Measurements from ENCODE around the gene CLTCL1.
A peak's percentile ranks its signal among the peaks of the same experiment; 100 is the strongest.

The CLTCL1 gene

GRCh38 chr22:19195796-19196731 lies 95.5 kb downstream of the CLTCL1 start:
- no peak for DNase-seq (ENCODE audit: low read depth)

DNA sequence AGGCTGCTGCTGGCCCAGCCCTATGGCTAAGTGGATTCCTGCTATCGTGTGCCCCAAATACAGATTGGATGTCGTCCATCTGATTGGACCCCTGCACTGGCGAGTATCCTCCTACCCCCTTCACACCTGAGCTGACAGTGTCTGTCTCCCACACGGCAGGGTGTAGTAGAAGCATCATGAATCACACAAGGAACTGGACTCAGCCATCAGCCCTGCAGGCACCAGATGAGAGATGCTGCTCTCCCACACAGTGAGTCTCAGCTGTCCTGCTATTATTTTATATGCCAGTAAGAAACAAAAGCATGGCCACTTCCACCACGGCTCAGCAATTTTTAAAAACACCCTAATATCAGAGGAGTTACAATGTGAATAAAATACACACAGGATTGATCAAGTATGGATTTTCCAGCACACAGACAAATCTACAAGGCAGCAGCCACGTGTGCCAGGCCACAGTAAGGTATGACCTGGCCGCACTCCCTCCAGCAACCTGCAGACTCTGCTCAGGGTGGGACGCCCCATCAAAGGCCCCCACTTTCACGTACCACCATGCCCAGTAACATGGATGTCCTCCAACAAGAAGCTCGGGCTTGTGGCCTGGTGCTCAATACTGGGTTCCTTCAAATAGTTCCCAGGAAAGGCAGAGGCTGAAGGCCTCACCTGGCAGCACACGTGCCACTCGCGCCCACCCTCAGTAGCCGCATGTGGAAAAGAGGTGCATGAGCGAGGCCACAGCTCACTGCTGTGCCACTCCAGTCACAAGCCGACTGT lies 96.6 kb downstream of the CLTCL1 start:
- no peak for DNase-seq (ENCODE audit: low read depth)

- no peak for DNase-seq (ENCODE audit: low read depth)
Measured at GRCh38 chr22:19193879-19194278, 97.6 kb downstream of the CLTCL1 start.

DNA sequence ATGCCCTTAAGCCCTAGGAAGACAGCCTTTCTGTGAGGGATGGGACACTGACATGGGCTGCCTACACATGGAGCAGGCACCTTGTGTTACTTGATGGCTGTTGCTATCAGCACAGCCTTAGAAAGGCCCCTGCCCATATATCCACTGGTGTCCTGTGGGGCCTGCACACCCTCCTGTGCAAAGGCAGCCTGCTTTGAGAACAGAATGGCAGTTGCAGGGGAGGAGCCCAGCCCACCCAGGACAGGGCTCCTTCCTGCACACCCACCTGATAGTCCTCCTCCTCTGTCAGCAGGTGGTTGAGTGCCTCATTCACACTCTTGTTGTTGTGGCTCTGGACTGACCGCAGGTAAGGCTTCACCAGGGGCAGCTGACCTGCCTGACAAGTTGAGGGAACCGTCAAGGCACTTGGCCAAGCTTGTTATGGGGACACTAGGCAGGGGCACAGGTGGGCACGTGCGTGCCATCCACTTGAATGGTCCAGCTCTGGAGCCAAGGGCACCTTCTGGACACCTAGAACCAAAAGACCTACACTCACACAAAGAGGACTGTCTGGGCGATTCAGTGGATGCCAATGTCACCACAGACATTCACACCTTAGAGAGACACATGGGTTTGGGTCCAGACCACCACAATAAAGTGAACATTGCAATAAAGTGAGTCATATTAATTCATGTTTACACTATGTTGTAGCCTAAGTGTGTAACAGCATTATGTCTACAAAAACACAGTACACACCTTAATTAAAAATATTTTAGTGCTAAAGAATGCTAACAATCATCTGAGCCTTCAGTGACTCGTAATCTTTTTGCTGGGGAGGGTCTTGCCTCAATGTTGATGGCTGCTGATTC lies 103.6 kb downstream of the CLTCL1 start:
- DNase-seq (ENCODE audit: low read depth) = no peak

- DNase-seq (ENCODE audit: low read depth) = no peak
Measured at GRCh38 chr22:19184276-19184997, 107.1 kb downstream of the CLTCL1 start.

DNA sequence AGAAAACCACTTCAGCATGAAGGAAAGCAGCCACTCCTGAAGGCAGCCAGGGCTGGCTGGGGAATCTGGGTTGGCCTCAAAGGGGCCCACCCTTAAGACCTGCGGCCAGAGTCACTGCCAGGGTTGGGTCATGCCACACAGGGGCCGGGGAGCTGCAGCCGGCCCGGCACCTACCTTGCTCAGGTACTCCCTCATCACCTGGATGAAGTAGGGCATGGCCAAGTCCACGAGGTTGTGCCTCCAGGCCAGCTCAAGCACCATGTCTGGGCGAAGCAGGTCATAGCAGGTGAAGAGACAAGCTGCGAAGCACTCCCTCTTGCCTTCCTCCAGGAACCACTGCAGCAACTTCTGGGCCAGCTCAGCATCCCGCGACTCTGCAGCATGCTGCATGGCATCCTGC lies 108.3 kb downstream of the CLTCL1 start:
- DNase-seq (ENCODE audit: low read depth) = no peak

GRCh38 chr22:19182472-19183157 lies 108.9 kb downstream of the CLTCL1 start:
- no peak for DNase-seq (ENCODE audit: low read depth)

GRCh38 chr22:19181786-19182471 lies 109.6 kb downstream of the CLTCL1 start:
- no peak for DNase-seq (ENCODE audit: low read depth)

DNA sequence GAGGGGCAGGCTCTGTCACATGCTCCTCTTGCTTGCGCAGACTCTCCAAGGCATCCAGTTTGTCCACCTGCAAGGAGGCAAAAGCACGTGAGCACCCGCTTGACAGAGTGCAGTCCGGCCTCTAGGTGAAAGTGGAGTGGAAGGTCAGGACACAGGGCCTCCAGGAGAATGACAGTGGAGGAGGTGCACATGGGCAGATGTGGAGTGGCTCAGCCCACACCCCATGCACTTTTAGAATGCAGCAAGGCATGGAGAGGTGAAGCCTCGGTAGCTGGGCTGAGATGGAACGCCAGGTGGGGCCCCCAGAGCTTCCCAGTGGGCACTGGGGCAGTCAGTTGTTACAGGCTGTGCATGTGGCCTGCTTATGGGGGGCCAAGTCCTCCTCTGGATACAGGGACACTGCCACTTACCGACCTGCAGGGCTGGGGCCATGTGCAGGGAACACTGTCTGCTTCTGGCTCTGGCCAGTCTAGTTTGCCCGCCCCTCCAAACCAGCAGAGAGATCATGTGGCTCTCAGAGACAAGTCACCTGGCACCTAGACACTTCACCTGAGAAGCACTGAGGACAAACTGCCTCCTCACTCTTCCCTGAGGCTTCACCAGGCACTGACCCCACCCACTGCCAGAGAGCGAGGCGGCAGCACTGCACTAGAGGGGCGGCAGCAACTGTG lies 110.6 kb downstream of the CLTCL1 start:
- DNase-seq (ENCODE audit: low read depth) = no peak

DNA sequence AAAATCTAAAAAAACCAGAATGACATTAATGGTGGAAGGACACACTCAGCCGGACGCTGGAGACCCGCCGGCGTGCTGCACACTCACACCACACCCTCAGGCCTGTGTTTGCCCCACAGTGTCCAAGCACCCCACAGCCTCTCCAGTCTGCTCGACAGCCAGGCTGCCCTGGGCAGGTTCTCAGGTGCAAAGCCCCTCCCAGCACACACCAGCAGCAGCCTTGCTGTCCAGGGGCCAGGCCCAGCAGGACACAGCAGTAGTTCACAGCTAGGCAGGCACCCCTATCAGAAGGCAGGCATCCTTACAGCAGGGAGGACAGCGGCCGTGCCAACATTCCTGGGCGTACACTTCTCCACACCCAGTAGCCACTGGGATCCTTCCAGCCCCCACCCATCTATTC lies 111.3 kb downstream of the CLTCL1 start:
- DNase-seq (ENCODE audit: low read depth) = no peak

DNA sequence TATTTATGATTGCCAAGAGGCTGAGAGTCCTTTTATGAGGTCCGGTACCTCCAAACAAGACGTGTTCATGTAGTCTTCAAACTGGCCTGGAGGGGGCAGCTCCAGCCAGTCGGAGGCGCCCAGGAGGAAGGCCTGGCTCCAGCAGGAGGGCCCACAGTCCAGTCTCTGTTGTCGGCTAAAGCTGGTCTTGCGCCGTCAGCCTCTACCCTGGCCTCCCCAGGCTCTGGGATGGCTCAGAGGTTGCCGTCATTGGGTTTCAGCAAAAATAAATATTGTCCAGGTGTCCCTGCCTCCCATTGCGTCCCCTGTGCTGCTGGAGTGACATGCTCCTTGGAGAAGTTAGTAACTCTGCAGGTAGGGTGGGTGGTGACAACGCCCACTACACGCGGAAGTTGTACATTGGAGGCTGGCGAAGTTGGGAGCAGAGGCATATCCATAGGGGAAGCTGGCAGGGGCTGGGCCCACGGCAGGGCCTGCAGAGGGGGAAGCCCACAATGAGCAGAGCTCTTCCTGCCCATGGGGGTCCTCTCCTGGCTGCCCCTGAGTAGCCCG lies 111.9 kb downstream of the CLTCL1 start:
- no peak for DNase-seq (ENCODE audit: low read depth)

DNA sequence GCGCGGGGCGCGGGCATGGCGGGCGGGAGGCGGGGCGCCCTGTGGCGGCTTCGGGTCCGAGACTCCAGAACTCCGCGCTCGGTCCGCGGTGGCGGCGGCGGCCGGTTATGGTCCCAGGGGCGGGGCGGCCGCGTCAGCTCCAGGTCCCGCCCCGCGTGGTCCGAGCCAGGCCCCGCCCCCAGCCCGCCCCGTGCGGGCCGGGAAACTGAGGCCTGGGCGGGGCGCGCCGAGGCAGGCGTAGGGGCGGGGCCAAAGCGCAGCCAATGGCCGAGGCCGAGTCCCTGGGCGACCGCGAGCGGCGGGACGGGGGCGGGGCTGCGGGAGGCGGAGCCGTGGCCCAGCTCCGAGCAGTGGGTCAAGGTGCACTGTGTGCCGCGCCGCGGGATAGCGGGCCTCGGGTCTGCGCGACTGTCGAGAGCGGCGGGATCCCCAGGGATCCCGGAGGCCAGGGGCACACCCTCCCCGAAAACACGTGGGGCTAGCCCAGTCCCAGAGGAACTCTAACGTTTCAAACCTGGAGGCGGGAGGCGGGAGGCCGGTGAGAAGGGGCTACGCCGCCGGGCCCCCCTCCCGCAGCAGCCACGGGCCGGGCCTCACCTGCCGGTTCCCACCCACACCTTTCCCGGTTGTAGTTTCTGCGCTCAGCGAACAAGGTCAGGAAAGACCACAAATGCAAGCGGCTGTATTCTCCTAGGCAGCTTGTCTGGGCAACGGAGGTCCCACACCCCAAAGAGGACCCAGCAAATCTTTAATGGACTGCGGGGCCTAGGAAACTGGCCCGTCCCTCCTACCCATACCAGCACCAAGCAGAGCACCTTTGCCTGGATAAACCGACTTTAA lies 112.6 kb downstream of the CLTCL1 start, which contains the start of gene SLC25A1:
Gene SLC25A1, minus strand, starts transcription at position 80 of the 840 bp plus-strand sequence. Its CDS starts 63 bp downstream, at position 17.
- DNase-seq (ENCODE audit: low read depth) = peak; percentile 70

DNA sequence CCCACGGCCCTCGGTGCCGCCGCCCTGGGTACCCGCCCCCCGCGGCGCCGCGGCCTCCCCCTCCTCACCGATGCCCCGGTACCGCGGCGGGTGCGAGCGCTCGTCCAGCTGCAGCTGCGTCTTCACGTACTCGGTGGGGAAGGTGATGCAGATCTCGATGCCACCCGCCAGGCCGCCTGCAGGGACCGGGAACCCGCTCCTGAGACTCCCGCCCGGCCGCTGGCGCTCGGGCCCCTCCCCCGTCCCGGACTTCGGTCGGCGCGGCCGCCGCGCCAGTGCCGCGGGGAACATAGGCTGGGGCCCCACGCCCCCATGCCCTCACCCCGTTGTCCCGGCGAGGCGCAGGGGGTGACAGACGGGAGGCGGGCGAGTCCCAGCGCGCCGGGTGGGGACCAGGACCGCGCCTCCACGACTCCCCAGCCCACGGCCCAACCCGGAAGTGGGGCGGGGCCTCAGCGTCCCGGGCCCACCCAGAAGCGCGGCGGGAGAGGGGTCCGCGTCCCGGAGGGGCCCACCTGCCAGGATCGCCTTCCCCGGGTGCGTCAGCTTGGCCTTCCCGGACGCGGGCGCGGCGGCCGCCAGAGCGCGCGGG lies 113.4 kb downstream of the CLTCL1 start:
- peak; percentile 38 for DNase-seq (ENCODE audit: low read depth)

- no peak for DNase-seq (ENCODE audit: low read depth)
Measured at GRCh38 chr22:19177164-19178064, 114.1 kb downstream of the CLTCL1 start.

- DNase-seq (ENCODE audit: low read depth) = no peak
Measured at GRCh38 chr22:19176732-19177131, 114.8 kb downstream of the CLTCL1 start.

DNA sequence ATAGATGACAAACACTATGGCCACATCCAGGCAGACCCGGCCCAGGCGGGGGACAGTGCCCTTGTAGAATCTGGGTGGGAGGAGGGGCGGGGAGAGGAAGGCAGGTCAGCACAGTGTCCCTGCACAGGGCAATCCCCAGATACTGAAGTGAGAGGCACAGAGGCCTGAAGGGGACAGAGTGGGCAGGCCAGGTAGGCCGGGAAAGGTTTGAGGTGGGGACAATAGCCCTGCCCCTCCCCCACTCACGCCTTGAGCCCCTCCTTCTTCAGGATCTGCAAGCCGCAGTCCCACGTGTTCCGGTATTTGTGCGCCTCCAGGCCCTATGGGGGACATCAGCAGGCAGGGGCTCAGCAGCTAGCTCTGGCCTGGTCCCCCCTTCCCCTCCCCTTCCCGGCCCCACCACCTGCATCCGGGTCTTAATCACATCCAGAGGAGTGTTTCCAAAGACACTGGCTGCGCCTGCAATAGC lies 115.3 kb downstream of the CLTCL1 start:
- no peak for DNase-seq (ENCODE audit: low read depth)
